HG03097 (cell line): ENCODE data around the gene CDHR1.

Source experiments
- ATAC-seq: cut with Tn5 transposase; IDR thresholded peaks from one replicate; pipeline ENCODE4 v1.9.1; 2021; ENCODE audit not compliant: unreplicated experiment, low FRiP score

The CDHR1 gene

GRCh38 chr10:84196941-84197340 is 2.6 kb downstream of the CDHR1 start:
- ATAC-seq = no peak

- no peak for ATAC-seq
These were observed 3.3 kb downstream of the CDHR1 start for GRCh38 chr10:84197643-84198042.

GRCh38 chr10:84198206-84198915 is 4.0 kb downstream of the CDHR1 start:
- ATAC-seq = no peak

GRCh38 chr10:84200537-84201243 is 6.4 kb downstream of the CDHR1 start:
- ATAC-seq = no peak

- ATAC-seq = no peak
These were observed 6.9 kb downstream of the CDHR1 start for GRCh38 chr10:84201244-84201606.

- ATAC-seq = no peak
These were observed 7.3 kb downstream of the CDHR1 start for GRCh38 chr10:84201682-84202081.

- no peak for ATAC-seq
These were observed 8.0 kb downstream of the CDHR1 start for GRCh38 chr10:84202349-84202748.

- no peak for ATAC-seq
These were observed 9.8 kb downstream of the CDHR1 start for GRCh38 chr10:84204122-84204521.

- no peak for ATAC-seq
These were observed 10.3 kb downstream of the CDHR1 start for GRCh38 chr10:84204610-84205009.

GRCh38 chr10:84205049-84205852 is 10.9 kb downstream of the CDHR1 start:
- ATAC-seq = peak; percentile 79

- no peak for ATAC-seq
These were observed 11.7 kb downstream of the CDHR1 start for GRCh38 chr10:84205853-84206525.

- no peak for ATAC-seq
These were observed 13.7 kb downstream of the CDHR1 start for GRCh38 chr10:84208023-84208422.

- ATAC-seq = no peak
These were observed 17.2 kb downstream of the CDHR1 start for GRCh38 chr10:84211566-84211965.

GRCh38 chr10:84212014-84212413 is 17.7 kb downstream of the CDHR1 start:
- ATAC-seq = no peak

- no peak for ATAC-seq
These were observed 18.7 kb downstream of the CDHR1 start for GRCh38 chr10:84213076-84213475.

- no peak for ATAC-seq
These were observed 19.8 kb downstream of the CDHR1 start for GRCh38 chr10:84214046-84214572.

- peak; percentile 84 for ATAC-seq
These were observed 20.4 kb downstream of the CDHR1 start for GRCh38 chr10:84214612-84215235.

- no peak for ATAC-seq
These were observed 22.5 kb downstream of the CDHR1 start for GRCh38 chr10:84216834-84217233.

GRCh38 chr10:84217746-84218145 is 23.4 kb downstream of the CDHR1 start:
- ATAC-seq = no peak

GRCh38 chr10:84221916-84222315 is 27.6 kb downstream of the CDHR1 start:
- no peak for ATAC-seq
